GM06990 (cell line): ENCODE data around the gene GCK.

Experiments used
- DNase-seq: peaks from one replicate; pipeline ENCODE4 v3.0.0-alpha.2; 2011; ENCODE audit not compliant: insufficient read length; ENCODE audit errors: extremely low read depth
- H3K27me3 ChIP-seq: replicated peaks from 2 replicates; pipeline ENCODE4 v1.6.0; 2011; ENCODE audit warnings: low read length; ENCODE audit not compliant: control insufficient read depth, insufficient read depth
- H3K36me3 ChIP-seq: 2 replicates; pipeline ENCODE4 v1.5.1; 2011; ENCODE audit warnings: low read length; ENCODE audit not compliant: control insufficient read depth, insufficient read depth
- H3K4me3 ChIP-seq: replicated peaks from 2 replicates; pipeline ENCODE4 v1.5.1; 2011; ENCODE audit warnings: low read depth, mild to moderate bottlenecking, control low read depth, low read length
- CTCF ChIP-seq: IDR thresholded peaks from 2 replicates; pipeline ENCODE4 v1.5.1; 2011; ENCODE audit warnings: low read length, control low read depth, mild to moderate bottlenecking, inconsistent platforms; ENCODE audit not compliant: insufficient read depth, poor library complexity, severe bottlenecking

GCK gene

GRCh38 chr7:44107961-44108767 lies 81.1 kb downstream of the GCK start:
- TF ChIP-seq CTCF, result no peak
- Histone ChIP-seq H3K36me3 (no peaks in the 10 kb centered on the region), H3K4me3 (no peak overlapping the region), H3K27me3 (peaks cover 2% of the 10 kb centered on the region)
- no peak for DNase-seq

DNA sequence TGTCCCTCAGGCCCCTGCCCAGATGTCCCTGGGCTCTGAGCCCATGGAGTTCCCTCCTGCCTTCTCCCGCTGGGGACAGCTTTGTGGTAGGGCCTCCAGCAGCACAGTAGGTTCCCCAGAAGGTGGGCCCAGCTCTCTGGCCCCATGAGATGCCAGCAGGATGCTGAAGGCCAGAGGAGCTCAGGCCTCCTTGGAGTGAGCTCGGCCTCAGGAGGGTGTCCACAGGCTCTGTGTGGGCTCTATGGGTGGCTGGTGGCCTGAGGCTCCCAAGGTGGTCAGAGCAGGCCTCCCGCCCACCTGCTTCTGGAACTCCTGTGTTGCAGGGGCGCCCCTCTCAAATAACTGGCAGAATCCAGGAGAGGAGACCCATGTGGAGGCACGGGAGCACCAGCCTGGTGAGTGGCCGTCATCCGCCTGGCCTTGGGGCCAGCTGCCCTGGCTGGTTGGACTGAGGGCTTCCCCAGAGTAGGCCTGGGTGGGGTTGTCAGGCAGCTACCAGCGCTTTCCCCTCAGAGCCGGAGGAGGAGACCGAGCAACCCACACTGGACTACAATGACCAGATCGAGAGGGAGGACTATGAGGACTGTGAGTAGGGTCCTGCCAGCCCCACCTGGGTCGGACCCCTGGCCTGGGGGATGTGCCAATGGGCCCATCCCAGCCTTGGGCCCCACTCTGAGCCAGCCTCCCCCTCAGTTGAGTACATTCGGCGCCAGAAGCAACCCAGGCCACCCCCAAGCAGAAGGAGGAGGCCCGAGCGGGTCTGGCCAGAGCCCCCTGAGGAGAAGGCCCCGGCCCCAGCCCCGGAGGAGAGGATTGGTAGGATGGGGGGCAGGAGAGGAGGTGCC lies 81.9 kb downstream of the GCK start:
- no peak for DNase-seq
- peaks cover 4% of the 10 kb centered on the region for H3K27me3 ChIP-seq
- H3K36me3 ChIP-seq, result no peaks in the 10 kb centered on the region
- no peak for TF ChIP-seq CTCF
- no peak overlapping the region for H3K4me3 ChIP-seq

DNA sequence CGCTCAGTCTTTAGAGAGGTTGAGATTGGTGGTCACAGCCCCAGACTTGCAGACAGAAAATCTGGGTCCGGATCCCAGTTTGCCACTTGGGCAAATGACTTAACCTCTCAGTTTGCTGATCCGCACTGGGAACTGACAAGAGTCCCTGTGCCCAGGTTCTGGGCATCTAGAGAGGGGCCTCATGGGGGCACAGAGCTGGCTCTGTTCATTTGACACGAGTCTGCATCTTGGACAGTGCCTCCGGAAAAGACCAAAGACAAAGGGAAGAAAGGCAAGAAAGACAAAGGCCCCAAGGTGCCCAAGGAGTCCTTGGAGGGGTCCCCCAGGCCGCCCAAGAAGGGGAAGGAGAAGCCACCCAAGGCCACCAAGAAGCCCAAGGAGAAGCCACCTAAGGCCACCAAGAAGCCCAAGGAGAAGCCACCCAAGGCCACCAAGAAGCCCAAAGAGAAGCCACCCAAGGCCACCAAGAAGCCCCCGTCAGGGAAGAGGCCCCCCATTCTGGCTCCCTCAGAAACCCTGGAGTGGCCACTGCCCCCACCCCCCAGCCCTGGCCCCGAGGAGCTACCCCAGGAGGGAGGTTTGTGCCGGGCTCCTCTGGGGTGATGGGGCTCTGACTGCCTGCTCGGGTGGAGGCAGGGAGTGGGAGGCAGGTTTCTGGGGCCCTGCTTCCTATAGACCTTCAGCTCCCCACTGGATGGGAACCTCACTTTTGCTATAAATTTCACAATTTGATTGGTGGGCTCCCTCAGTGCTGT lies 82.8 kb downstream of the GCK start:
- no peak for TF ChIP-seq CTCF
- no peaks in the 10 kb centered on the region for H3K36me3 ChIP-seq
- H3K27me3 ChIP-seq, result peaks cover 4% of the 10 kb centered on the region
- no peak overlapping the region for H3K4me3 ChIP-seq
- DNase-seq, result no peak

- no peak for TF ChIP-seq CTCF
- H3K36me3 ChIP-seq, result no peaks in the 10 kb centered on the region
- no peak for DNase-seq
- peaks cover 4% of the 10 kb centered on the region for H3K27me3 ChIP-seq
- no peak overlapping the region for H3K4me3 ChIP-seq
Observed at GRCh38 chr7:44105832-44106231, 83.4 kb downstream of the GCK start.

DNA sequence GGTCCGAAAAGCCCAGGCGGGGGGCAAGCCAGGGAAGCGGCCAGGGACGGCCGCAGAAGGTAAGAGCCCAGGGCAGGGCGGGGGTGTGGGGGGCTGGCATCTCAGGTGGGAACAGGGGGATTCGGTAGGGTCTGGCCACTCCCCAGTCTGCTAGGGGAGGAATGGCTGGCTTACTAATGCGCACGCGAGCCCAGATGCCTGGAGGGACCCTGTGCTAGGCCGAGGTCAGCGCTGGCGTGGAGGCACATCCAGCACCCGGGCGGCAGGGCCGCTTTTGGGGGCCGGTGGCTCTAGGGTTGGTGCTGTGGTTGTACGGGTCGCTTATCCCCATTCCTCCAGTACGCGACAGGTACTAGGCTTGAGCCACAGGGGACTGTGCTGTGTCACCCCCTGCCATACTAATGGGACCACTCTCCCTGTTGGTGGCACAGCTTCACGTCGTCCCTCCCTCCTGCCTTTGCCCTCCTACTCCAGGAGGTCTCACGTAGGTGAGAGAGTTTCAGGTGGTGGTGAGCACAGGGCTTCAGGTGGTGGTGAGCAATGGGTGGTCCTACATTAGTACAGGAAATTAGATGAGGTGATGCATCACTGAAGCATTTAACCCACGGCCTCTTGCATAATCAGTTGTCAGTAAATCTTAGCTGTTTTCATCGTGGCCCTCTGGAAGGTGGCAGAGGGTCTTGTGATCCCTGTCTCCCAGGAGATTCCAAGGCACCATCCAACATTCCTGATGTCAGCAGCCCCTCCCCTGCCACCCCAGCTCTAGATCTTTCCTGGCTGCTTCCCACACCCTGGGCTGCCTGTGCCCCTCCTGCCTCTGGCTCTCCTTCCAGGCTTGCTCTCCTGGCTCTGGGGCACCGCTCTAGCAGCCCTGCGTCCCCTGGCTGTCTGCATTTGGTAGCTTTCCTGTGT lies 84.1 kb downstream of the GCK start:
- H3K27me3 ChIP-seq, result peaks cover 4% of the 10 kb centered on the region
- no peaks in the 10 kb centered on the region for H3K36me3 ChIP-seq
- no peak for DNase-seq
- no peak overlapping the region for H3K4me3 ChIP-seq
- TF ChIP-seq CTCF, result no peak
